ENCODE results near the gene COG1.

COG1 gene

DNA sequence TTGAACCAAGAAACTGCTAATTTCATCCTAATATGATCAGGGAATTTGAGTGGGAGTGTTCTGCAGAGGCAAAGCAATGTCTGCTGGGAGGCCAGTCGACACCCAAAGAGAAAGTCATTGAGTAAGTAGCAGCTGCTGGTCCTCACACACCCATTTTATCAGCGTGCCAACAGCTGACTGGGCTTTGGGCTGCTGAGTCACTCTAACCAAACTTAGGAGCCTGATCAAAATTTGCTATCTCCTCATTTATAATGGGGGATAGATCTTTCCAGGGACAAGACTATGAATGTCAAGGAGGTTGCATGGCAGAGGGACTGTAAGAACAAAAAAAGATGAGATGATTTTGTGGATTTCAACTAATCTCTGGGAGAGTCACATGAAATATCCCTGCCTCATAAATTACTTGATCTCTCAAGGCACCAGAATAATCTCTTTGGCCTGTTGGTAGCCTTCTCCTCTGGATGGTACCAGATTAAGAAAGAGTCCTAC is 35.9 kb downstream of the COG1 start:
- peak; percentile 60 for DNase-seq (ENCODE audit: low read depth)

DNA sequence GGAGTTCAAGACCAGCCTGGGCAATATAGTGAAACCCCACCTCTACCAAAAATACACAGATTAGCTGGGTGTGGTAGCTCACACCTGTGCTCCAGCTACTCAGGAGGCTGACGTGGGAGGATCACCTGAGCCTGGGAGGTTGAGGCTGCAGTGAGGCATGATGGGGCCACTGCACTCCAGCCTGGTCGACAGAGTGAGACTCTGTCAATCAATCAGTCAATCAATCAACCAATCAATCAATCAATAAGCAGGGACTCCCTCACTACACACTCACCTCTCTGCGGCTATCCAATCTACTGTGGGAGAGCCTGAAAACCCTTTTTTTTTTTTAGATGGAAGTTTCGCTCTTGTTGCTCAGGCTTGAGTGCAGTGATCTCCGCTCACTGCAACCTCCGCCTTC is 37.2 kb downstream of the COG1 start:
- DNase-seq (ENCODE audit: low read depth), result no peak

DNA sequence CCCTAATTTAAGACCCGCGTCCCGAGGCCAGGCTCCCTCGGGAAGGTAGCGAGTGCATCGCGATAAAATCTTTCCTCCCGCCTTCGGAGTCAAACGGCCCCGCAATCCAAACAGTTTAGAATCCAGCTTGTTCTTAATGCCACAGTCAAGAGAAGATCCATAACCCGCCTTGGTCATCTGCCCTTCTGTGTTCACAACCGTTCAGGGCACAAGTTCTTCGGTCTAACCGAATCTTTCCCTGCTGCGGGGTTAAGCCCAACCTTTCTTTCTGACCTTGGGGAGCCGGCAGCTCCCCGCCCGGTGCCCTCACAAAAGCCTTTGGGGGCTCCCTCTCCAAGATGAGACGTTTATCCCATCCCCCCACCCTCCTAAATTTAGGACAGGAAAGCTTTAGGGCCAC is 38.5 kb downstream of the COG1 start:
- DNase-seq (ENCODE audit: low read depth), result no peak

DNA sequence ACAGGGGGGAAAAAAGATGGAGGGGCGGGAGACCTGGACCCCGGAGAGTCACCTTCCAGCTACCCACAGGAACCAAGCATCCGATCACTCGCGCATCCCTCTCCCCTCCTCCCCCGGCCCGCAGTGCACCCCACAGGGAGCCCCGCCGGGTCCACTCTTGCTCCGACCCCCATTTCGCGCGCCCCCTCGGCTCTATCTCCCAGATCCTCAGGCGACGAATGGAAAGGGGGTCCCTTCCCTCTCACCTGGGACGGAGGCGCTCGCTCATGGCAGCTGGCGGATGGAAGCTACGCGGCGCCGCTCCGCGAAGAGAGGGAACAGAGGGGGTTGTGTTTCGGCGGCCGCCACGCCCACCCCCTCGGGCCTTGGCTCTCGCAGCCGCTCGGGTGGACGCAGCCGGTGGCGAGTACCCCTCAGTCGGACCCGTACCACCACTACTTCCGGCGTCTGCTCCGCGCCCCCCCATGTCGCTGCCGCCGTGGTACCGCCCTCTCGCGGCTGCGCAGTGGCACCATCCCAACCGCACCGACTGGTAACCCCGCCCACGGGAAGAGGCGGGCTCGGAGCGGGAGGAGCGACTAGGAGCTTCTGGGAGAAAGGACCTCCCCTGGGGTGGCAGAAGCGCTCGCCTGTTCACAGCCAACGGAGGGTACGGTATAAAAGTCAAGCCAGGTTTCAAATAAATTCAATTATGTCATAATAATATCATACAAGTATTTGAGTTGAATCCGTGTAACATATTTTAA is 39.2 kb downstream of the COG1 start:
- DNase-seq (ENCODE audit: low read depth), result peak; percentile 77

DNA sequence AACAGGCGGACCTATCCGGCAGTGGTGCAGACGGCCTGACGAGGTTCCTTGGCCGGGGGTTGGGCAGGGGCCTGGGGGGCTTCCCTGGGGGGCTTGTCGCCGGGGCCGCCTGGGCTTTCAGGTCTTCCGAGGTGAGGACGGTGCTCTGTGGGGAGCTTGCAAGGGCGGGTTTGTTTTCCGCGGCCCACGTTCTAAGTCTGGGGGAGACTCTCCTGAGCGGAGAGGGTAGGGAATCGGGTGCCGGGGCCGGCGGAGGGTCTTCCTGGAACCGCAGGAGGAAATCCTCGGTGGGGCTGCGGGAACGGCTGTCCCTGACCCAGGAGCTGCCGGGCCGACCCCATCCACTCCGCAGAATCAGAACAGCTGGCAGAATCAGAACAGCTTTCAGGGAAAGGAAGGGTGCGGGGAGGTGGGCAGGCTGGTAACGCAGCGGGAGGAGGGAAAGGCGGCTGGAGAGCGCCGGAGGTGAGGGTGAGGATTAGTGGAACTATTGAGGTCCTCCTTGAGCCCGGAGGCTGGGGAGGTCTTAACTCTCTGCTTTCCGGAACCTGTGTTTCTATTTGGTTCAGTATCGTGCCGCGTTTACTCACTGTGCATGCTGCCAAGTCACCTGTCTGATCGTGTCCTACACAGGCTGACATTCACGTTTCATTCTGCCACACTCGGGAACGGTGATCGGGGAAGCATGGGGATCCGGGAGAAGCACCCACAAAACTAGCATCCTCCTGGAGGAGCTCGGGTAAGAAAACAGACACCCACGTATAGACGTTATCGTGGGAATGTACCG is 39.9 kb downstream of the COG1 start:
- no peak for DNase-seq (ENCODE audit: low read depth)

DNA sequence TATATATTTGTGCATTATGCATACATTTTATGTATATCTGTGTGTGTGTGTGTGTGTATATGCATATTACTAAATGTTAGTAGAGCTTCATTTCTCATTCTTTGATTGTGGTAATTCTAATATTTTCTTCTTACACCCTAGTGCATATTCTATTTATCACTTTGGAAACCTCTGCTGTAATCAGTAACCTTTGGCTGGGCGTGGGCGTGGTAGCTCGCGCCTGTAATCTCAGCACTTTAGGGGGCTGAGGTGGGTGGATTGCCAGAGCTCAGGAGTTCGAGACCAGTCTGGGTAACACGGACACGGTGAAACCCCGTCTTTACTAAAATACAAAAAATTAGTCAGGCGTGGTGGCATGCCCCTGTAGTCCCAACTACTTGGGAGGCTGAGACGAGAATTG is 41.9 kb downstream of the COG1 start:
- no peak for DNase-seq (ENCODE audit: low read depth)

DNA sequence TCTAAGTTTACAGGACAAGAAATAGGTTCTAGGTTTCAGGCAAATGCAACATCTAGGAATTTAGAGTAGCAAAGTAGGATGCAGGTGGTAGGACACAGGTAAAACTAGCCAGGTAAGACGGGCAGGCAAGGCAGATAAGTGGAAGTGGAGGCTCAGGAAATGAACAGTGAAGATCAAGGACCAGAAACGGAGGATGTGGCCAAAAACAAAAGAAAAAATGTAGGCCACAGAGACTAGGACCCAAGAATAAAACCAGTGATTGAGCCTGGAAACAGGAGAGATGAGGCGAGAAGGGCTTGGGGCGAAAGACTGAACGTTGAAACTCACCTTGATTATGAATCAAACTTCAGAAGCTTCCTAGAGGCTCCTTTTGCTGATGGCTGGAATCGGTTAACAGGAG is 44.9 kb downstream of the COG1 start:
- no peak for DNase-seq (ENCODE audit: low read depth)

DNA sequence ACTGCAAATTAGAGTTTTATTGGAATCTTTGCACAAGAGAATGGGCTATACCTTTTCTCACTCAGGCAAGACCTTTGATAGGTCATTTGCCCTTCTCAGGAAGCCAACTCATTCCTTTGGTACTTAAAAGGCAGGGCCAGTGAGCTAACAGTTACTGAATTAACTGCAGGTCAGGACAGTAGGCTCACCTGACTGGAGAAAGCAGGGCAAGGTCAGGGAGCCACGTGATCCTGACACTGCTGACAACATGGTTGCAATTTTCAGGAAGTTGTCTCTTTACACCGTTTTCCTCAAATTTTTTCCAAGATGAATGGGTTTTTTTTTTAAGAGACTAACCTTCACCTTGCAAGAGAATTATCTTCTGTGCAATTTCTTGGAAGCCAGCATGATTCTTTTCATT is 47.7 kb downstream of the COG1 start:
- DNase-seq (ENCODE audit: low read depth), result no peak

DNA sequence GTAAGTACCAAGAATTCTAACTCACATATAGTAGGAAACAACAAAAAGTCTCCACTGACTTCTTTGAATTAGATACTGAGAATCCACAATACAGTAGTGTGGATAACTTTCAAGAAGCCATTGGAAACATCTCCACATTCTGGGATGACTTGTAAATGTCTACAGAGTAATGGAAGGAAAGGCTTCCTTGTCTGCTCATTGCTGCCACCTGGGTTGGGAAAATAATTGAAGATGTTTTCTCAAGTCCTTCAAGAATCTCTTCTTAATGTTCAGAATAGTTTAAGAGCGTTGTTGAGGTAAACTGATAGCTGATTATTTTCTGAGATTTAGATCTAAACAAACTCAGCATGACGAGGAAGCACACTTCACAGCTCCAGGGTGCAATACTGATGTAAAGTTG is 54.9 kb downstream of the COG1 start:
- no peak for DNase-seq (ENCODE audit: low read depth)

DNA sequence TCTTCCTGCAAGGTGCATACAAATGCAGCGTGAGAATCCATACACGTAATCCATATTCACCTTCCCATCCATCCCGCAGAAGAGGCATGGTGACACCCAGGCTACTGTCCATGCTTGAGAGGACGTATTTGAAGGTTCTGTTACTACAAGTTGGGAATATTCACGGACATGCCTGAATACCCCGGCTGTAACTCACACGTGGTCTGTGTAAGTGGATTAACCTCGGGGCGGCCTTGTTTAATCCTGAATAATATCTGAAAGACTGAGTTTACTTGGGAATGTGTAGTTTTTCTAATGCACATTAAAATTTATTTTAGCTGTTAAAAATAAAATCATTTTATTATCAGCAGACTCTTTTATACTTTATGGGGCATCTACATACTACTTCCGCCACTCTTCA is 55.7 kb downstream of the COG1 start:
- no peak for DNase-seq (ENCODE audit: low read depth)

DNA sequence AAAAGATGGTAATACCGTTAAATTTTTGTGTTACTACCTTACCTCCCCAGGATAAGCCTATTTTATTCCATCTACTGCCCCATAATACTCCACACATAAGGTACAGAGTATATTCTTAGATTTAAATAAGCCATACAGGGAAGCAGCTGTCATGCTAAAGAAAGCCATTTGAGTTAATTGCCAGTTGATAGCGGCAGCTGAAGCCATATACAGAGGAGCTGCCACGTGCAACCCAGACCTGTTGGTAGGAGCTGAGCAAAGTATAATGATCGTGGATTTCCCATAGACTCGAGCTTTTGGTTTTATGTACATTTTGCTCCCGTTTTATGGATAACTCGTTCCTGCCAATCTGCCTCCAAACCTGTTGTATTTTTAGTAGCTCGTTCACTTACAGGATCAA is 56.8 kb downstream of the COG1 start:
- DNase-seq (ENCODE audit: low read depth), result no peak

DNA sequence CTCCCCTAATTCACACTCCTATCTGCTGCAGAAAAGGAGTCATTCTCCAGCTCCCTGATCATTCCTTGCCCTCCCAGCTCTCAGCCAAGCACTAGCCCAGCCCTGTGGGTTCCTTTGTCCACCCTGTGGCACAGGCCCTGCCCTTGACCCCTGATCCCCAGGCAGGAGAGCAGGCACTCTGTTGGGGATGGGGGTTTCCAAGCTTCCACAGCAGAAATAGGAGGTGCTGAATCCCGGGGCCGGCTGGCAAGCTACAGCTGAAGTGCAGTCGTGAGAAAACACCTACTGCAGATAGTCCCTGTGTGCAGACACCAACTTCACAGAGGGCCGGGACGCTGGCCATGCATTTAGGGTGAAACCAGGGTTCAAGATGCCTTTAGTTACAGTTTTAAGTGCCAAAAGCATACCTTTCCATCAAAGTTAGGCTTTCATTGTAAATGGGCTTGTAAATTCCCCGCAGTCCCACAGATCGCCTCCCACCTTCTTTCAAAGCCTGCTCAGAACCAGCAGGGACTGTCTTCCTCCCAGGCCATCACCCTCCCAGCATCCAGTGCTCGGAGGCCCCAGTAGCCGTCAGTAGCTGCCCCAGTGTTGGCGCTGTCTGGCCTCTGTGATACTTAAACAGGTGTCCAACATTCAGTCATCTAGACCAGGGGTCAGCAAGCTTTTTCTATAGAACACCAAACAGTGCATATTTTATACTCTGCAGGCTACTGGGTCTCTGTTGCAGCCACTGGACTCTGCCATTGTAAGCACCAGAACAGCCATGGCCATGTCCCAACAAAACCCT is 58.2 kb downstream of the COG1 start:
- DNase-seq (ENCODE audit: low read depth), result no peak

DNA sequence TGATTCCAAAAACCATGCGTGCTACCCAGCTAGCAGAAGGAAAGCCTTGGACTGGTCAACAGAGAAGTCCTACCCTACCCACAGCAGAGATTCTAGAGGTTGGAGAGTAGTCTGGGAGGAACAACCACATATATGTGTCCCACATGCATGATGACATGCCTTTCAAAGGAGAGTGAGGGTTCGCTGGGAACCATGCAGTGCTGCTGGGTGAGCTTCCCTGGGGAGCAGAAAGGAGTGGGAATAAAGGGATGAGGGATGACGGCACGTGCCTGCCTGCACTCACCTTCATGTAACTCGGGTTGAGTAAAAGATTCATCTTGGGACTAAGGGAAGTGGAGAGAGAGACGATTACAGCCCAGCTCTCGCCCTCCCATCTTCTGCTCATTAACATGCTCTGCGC is 59.0 kb downstream of the COG1 start:
- no peak for DNase-seq (ENCODE audit: low read depth)

DNA sequence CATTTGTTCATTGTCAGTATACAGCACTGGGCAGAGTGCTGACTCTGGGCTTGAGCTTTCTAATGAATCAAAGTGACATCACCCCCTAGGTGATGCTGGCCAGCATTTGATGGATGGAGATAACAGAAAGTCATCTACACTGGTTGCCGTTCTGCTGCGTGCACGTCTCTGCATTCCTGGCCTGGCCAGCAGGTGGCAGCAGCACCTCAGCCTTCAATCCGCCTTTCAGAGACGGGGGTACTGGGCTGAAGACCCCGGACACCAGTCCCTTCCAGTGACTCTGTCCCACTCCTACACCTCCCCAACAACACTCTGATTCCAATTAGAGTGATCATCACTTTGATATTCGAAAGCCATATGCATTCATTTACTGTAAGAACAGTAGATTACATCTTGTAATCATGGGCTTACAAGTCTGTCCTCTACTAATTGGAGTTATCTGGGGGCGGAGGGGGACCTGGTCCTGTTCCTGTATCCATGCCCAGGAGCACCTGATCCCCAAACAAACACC is 62.9 kb downstream of the COG1 start:
- DNase-seq (ENCODE audit: low read depth), result no peak

DNA sequence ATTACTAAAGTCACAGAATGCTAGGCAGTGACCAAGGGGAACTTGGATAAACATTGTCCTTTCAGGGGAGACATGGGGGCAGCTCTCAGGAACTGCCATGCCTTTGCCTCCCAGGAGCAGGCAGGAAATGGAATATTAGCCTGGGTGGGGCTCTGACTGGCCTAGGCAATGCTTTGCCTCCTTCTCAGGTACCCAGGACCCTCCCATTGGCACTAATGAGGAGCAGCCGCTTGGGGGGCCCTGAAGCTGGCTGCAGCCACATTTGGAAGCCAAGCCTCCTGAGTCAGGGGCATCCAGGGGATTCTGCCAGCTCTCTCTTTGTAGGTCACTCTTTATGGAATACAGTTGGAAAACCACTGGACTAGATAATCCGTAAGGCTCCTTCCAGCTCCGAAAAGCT is 63.4 kb downstream of the COG1 start:
- DNase-seq (ENCODE audit: low read depth), result no peak

DNA sequence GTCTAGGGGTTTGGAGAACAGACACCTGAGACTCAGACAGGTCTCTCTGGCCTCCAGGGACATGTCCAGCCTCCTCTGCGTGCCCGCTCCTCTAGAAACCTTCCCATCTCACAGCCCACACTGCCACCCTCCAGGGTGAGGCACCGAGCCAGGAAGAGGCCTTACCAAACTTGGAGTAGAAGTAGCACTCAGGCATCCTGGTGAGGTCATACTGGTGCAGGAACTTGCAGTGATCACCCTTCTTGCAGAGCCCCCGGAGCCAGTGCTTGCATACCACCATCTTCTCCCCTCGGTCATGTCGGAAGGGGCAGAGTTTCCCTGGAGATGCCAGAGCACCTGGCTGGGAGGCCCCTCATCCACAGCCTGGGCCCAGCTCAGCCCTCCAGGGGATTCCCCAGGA is 64.7 kb downstream of the COG1 start:
- no peak for DNase-seq (ENCODE audit: low read depth)

Measured in HS-5 (cell line).